Camera-type eye (tissue), 1 donor: ENCODE data around the gene PCDHA13. TPM values are rescaled to one million over a fixed set of nuclear protein-coding genes. Genes with fewer than 3 reads are reported as not detected.

Source experiments
- total RNA-seq: library from RNA; depleted of rRNA; stranded (reverse); fragments of >200 nt; gene quantifications from one replicate; pipeline ENCODE4 v1.2.3, GENCODE V29; 2014

The PCDHA13 gene
- 9.7 TPM for total RNA-seq

GRCh38 chr5:140881889-140882590, at the start of gene PCDHA13:
Gene PCDHA13, plus strand, starts transcription at chr5:140882124. Its CDS starts 145 bp downstream, at chr5:140882269.

GRCh38 chr5:140833993-140834392, 47.9 kb upstream of the PCDHA13 start, which contains the start of gene PCDHA7:
Gene PCDHA7, plus strand, starts transcription at chr5:140834269. Its CDS starts 115 bp downstream, at chr5:140834384.

GRCh38 chr5:140840978-140841962, 40.7 kb upstream of the PCDHA13 start, which contains the start of gene PCDHA8:
Gene PCDHA8, plus strand, starts transcription at chr5:140841187. Its CDS starts 135 bp downstream, at chr5:140841322.

DNA sequence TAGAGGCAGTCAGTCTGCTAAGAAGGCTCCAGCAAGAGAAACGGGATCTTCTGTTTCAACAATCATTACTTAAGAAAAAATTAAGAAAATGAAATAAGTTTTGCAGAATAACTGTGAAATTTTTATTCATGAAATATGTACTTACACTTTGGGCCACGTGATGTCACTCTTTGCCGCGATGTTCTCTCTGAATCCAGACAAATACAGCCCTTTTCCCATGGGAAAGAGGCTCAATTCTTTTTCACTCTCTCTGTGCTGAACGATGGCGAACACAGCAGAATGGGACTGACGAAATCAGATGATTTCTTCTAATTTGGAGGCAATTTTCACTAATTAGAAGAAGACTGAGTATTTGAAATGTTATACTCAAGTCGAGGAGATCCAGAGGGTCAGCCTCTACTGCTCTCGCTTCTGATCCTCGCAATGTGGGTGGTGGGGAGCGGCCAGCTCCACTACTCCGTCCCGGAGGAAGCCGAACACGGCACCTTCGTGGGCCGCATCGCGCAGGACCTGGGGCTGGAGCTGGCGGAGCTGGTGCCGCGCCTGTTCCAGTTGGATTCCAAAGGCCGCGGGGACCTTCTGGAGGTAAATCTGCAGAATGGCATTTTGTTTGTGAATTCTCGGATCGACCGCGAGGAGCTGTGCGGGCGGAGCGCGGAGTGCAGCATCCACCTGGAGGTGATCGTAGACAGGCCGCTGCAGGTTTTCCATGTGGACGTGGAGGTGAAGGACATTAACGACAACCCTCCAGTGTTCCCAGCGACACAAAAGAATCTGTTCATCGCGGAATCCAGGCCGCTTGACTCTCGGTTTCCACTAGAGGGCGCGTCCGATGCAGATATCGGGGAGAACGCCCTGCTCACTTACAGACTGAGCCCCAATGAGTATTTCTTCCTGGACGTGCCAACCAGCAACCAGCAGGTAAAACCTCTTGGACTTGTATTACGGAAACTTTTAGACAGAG, 33.5 kb upstream of the PCDHA13 start, which contains the start of gene PCDHA9:
Gene PCDHA9 (plus strand): TSS at position 244 of the 964 bp plus-strand sequence. CDS start 114 bp downstream, at position 358.

DNA sequence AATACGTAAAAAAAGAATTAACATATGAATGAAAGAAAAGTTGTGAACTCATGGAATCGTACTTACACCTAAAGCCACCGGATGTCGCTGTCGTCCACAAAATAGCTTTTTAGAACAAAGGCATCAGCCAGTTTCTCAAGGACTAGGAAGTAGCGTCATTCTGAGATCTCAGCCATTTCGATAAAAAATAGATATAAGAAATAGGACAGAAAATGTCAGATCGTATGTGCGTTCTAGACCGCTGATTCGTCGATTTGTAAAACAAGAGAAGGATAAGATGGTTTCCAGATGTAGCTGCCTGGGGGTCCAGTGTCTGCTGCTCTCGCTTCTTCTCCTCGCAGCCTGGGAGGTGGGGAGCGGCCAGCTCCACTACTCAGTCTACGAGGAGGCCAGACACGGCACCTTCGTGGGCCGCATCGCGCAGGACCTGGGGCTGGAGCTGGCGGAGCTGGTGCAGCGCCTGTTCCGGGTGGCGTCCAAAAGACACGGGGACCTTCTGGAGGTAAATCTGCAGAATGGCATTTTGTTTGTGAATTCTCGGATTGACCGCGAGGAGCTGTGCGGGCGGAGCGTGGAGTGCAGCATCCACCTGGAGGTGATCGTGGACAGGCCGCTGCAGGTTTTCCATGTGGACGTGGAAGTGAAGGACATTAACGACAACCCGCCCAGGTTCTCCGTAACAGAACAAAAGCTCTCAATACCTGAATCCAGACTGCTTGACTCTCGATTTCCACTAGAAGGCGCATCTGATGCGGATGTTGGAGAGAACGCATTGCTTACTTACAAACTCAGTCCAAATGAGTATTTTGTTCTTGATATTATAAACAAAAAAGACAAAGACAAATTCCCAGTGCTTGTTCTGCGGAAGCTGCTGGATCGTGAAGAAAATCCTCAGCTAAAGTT, 25.9 kb upstream of the PCDHA13 start, which contains the start of gene PCDHA10:
Gene PCDHA10 (plus strand): TSS at position 126 of the 903 bp plus-strand sequence. CDS start 152 bp downstream, at position 278.

DNA sequence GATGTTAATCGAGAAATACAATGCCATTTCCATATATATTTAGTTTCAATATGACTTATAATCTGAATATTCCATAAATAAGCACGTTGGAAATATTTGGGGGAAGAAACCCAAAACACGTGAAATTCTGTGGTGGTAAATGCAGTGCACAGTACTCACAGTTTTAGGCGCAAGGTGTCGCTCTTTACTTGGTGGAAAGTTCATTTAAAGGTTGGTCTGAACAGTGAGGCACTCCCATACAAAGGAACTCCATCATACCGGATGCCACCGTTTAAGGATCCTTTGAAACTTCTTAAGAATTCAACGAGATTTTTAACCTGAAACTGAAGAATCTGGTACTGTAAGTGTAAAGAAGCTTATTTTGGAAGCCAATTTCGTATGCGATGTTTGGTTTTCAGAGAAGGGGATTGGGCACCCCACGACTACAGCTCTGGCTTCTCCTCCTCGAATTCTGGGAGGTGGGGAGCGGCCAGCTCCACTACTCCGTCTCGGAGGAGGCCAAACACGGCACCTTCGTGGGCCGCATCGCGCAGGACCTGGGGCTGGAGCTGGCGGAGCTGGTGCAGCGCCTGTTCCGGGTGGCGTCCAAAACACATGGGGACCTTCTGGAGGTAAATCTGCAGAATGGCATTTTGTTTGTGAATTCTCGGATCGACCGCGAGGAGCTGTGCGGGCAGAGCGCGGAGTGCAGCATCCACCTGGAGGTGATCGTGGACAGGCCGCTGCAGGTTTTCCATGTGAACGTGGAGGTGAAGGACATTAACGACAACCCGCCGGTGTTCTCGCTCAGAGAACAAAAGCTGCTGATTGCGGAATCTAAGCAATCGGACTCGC, 13.0 kb upstream of the PCDHA13 start, which contains the start of gene PCDHA11:
Gene PCDHA11 (plus strand): TSS at position 237 of the 834 bp plus-strand sequence. CDS start 147 bp downstream, at position 384.

GRCh38 chr5:140875085-140876065, 6.5 kb upstream of the PCDHA13 start, which contains the start of gene PCDHA12:
Gene PCDHA12, plus strand, starts transcription at chr5:140875308. Its CDS starts 165 bp downstream, at chr5:140875473.

DNA sequence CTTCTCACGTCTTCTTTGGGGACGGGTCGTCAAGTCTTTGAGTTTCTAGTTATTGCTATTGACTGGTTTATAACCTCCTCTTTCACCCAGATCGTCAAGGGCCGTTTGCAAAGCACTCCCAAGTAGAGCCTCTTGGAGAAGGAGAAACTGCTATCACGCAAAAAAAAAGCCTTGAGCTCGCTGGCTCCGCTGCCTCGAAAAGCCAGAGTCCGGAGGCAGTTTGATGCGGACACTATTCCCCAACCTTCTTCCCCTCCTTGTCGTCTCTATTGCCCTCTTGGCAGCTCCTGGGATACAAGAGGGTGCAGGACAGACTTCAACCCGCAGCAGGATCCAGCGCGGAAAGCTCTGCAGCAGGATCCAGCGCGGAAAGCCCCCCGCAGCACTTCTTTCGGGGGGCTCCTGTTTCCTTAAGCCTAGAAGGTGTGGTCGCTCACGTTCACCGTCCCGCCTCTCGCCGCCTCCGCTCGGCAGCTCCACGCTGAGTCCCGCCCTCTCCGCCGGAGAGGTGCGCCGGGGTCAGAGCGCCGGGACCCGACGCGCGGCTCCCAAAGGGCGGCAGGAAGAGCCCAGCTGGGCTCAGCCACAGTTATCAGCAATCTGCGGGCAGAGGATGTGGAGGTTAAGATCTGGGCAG, 44.0 kb downstream of the PCDHA13 start, which contains the start of gene PCDHAC1:
Gene PCDHAC1 (plus strand): TSS at position 494 of the 637 bp plus-strand sequence. CDS start 594 bp downstream, outside the sequence.

Other genes starting within 250 kb of the PCDHA13 start
- 22.0 TPM for gene CD14, start 248.9 kb upstream of the PCDHA13 start, total RNA-seq
- 54.8 TPM for gene TMCO6, start 242.7 kb upstream of the PCDHA13 start, total RNA-seq
- 31.1 TPM for gene NDUFA2, start 234.5 kb upstream of the PCDHA13 start, total RNA-seq
- 134 TPM for gene IK, start 234.3 kb upstream of the PCDHA13 start, total RNA-seq
- gene WDR55, start 217.2 kb upstream of the PCDHA13 start, total RNA-seq = 16.2 TPM
- gene DND1, start 208.5 kb upstream of the PCDHA13 start, total RNA-seq = 0.60 TPM
- 45.3 TPM for gene HARS1, start 190.8 kb upstream of the PCDHA13 start, total RNA-seq
- gene HARS2, start 190.7 kb upstream of the PCDHA13 start, total RNA-seq = 35.0 TPM
- 37.4 TPM for gene ZMAT2, start 181.7 kb upstream of the PCDHA13 start, total RNA-seq
- 0.71 TPM for gene PCDHA1, start 96.0 kb upstream of the PCDHA13 start, total RNA-seq
- 2.4 TPM for gene PCDHA2, start 87.3 kb upstream of the PCDHA13 start, total RNA-seq
- 4.6 TPM for gene PCDHA3, start 81.1 kb upstream of the PCDHA13 start, total RNA-seq
- gene PCDHA4, start 75.1 kb upstream of the PCDHA13 start, total RNA-seq = 7.1 TPM
- 2.9 TPM for gene PCDHA5, start 60.5 kb upstream of the PCDHA13 start, total RNA-seq
- gene PCDHA6, start 54.2 kb upstream of the PCDHA13 start, total RNA-seq = 5.6 TPM
- gene PCDHA7, start 47.9 kb upstream of the PCDHA13 start, total RNA-seq = 3.6 TPM
- gene PCDHA8, start 40.9 kb upstream of the PCDHA13 start, total RNA-seq = 3.6 TPM
- gene PCDHA9, start 33.7 kb upstream of the PCDHA13 start, total RNA-seq = 4.6 TPM
- gene PCDHA10, start 26.2 kb upstream of the PCDHA13 start, total RNA-seq = 4.6 TPM
- gene PCDHA11, start 13.2 kb upstream of the PCDHA13 start, total RNA-seq = 8.9 TPM
- gene PCDHA12, start 6.8 kb upstream of the PCDHA13 start, total RNA-seq = 5.1 TPM
- 7.6 TPM for gene PCDHAC1, start 44.2 kb downstream of the PCDHA13 start, total RNA-seq
- gene PCDHAC2, start 84.4 kb downstream of the PCDHA13 start, total RNA-seq = 39.0 TPM
- 0.05 TPM for gene PCDHB1, start 169.2 kb downstream of the PCDHA13 start, total RNA-seq
- 8.3 TPM for gene PCDHB2, start 212.5 kb downstream of the PCDHA13 start, total RNA-seq
- gene PCDHB3, start 218.3 kb downstream of the PCDHA13 start, total RNA-seq = 10.6 TPM
- gene PCDHB4, start 239.7 kb downstream of the PCDHA13 start, total RNA-seq = 4.5 TPM